ENCODE data around the gene CADM2. TPM values are rescaled to one million over a fixed set of nuclear protein-coding genes. Genes with fewer than 3 reads are reported as not detected.

CADM2 gene
- total and polyA plus RNA-seq, 12 donors: 0.10 to 12.6 (median 2.2) TPM

DNA sequence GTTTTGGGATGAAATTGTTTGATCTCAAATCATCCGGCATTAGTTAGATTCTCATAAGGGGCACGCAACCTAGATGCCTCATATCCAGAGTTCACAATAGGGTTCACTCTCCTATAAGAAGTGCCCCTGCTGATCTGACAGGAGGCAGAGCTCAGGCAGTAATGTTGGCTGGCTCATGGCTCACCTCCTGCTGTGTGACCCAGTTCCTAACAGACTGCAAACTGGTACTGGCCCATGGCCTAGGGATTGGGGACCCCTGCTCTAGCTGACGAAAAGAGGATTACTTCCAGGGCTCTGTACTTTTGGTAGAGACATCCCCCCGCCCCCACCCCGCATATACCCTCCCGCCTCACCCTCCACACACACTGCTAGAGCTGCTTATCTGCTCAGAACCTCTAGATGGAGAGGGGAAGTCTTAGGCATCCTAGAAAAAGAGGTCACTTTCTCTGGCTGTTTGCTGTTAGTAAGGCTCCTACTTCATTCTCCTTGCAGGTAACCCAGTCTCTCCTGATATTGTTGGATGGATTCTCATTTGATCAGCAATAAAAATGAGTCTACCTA, 923.1 kb downstream of the CADM2 start:
- 73 to 85% (median 82%) methylated on average over 3 to 6 of the region's 6 CpGs for WGBS, 4 donors
- no peaks in the 10 kb centered on the region for H3K36me3 ChIP-seq (replicated peaks in 1 of 2)
- DNase-seq: no peak
- intact Hi-C loops (cut with DNase I): no loop called here
- H3K4me3 ChIP-seq: no peak overlapping the region
- TF ChIP-seq, protein P1, sequence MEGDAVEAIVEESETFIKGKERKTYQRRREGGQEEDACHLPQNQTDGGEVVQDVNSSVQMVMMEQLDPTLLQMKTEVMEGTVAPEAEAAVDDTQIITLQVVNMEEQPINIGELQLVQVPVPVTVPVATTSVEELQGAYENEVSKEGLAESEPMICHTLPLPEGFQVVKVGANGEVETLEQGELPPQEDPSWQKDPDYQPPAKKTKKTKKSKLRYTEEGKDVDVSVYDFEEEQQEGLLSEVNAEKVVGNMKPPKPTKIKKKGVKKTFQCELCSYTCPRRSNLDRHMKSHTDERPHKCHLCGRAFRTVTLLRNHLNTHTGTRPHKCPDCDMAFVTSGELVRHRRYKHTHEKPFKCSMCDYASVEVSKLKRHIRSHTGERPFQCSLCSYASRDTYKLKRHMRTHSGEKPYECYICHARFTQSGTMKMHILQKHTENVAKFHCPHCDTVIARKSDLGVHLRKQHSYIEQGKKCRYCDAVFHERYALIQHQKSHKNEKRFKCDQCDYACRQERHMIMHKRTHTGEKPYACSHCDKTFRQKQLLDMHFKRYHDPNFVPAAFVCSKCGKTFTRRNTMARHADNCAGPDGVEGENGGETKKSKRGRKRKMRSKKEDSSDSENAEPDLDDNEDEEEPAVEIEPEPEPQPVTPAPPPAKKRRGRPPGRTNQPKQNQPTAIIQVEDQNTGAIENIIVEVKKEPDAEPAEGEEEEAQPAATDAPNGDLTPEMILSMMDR (IDR thresholded peaks at IDR 0.05): no peak
- no peak for TF ChIP-seq POLR2A (IDR thresholded peaks at IDR 0.05)
- no peaks in the 10 kb centered on the region for H3K9me3 ChIP-seq (replicated peaks in 1 of 3)
- no peaks in the 10 kb centered on the region for H3K27me3 ChIP-seq
- H3K4me1 ChIP-seq (replicated peaks in 1 of 2): no peaks in the 10 kb centered on the region
- no peak overlapping the region for H3K27ac ChIP-seq

DNA sequence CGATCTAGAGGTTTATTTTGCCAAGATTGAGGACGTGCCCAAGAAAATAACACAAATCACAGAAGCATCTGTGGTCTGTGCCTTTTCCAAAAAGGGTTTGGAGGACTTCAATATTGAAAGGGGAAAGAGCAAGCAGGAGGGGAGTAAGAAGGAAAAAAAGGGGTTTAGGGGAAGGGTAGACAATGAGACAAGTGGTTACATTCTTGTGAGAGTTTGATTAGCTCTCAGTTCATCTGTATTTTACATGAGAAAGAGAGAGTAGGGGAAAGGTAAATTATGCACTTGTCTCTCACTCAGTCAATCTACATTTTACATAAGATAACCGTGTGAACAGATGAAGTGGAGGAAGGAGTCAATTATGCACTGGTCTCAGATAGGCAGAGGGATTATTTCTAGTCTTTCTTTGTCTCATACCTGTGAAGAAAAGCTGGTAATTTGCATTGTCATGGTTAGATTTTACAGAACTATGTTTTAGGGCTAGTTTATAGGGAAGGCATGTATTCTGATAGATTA, 931.3 kb downstream of the CADM2 start:
- no peak for DNase-seq

DNA sequence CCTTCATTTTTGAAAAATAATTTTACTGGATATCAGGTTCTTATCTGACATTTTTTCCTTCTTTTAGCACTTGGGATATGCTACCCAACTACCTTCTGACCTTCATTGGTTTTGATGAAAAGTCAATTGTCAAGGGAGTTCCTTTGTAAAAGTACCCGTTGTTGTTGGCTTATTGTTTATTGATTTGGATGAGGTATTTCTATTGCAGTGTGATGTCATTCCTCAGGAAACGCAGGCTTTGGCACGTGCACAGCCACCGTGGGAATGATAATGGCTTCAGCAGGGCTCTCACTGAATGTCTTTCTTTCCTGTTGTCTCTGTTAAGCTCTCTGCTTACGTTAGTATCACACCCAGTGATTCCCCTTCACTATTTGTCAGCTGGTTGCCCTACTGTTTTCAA, 944.6 kb downstream of the CADM2 start:
- no peaks in the 10 kb centered on the region for H3K9me3 ChIP-seq (replicated peaks in 1 of 3)
- H3K4me3 ChIP-seq: no peak overlapping the region
- no peak overlapping the region for H3K27ac ChIP-seq
- no peaks in the 10 kb centered on the region for H3K27me3 ChIP-seq
- DNase-seq: no peak
- 54 to 73% (median 58%) methylated on average over 5 of the region's 5 CpGs for WGBS, 4 donors
- intact Hi-C loops (cut with DNase I): no loop called here
- TF ChIP-seq POLR2A (IDR thresholded peaks at IDR 0.05): no peak
- TF ChIP-seq, protein P1 (IDR thresholded peaks at IDR 0.05): no peak
- no peaks in the 10 kb centered on the region for H3K4me1 ChIP-seq (replicated peaks in 1 of 2)
- no peaks in the 10 kb centered on the region for H3K36me3 ChIP-seq (replicated peaks in 1 of 2)

More for the DNA sequence above, 931.3 kb downstream of the CADM2 start:
- H3K4me3 ChIP-seq: no peak overlapping the region
- H3K4me1 ChIP-seq (replicated peaks in 1 of 2): no peaks in the 10 kb centered on the region
- H3K27me3 ChIP-seq: no peaks in the 10 kb centered on the region
- H3K9me3 ChIP-seq (replicated peaks in 1 of 3): no peaks in the 10 kb centered on the region
- TF ChIP-seq, protein P1 (IDR thresholded peaks at IDR 0.05): no peak
- TF ChIP-seq POLR2A (IDR thresholded peaks at IDR 0.05): no peak
- intact Hi-C loops (cut with DNase I): no loop called here
- WGBS, 4 donors: 34 to 51% (median 44%) methylated on average over 3 of the region's 3 CpGs
- no peak overlapping the region for H3K27ac ChIP-seq
- H3K36me3 ChIP-seq (replicated peaks in 1 of 2): no peaks in the 10 kb centered on the region

DNA sequence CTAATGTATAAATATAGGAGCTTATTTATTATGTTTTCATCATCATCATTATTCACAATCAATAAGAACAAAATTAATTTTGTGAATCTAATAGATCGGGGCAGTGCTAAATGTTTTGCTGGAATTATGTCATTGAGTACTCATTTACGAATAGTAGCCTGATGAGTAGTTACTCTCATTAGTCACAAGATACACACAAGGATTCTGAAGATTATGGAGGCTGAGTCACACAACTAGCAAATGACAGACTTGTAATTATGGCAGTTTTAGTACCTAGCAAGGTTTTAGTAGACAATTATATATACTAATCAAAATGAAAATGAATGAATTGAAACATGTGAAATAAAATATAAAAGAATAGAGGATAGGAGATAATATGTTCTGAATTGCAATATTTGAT, 954.2 kb downstream of the CADM2 start:
- no peaks in the 10 kb centered on the region for H3K36me3 ChIP-seq (replicated peaks in 1 of 2)
- H3K27ac ChIP-seq: no peak overlapping the region
- H3K4me1 ChIP-seq (replicated peaks in 1 of 2): no peaks in the 10 kb centered on the region
- DNase-seq: no peak
- TF ChIP-seq, protein P1 (IDR thresholded peaks at IDR 0.05): no peak
- no peak for TF ChIP-seq POLR2A (IDR thresholded peaks at IDR 0.05)
- intact Hi-C loops (cut with DNase I): no loop called here
- no peak overlapping the region for H3K4me3 ChIP-seq
- no peaks in the 10 kb centered on the region for H3K9me3 ChIP-seq (replicated peaks in 1 of 3)
- no peaks in the 10 kb centered on the region for H3K27me3 ChIP-seq
- 53 to 74% (median 69%) methylated on average over 2 of the region's 2 CpGs for WGBS, 4 donors

Measured in adrenal gland (tissue), 12 donors.